K562 (cell line): ENCODE data around the gene KCNE1. TPM values are rescaled to one million over a fixed set of nuclear protein-coding genes. Genes with fewer than 3 reads are reported as not detected.

Experiments
- CEBPB ChIP-seq: fragments of 450-650 bp; IDR thresholded peaks from 2 replicates; pipeline ENCODE4 v1.6.1; 2016; ENCODE audit warnings: missing genetic modification characterization, missing compliant biosample characterization
- DACH1 ChIP-seq: fragments of 450-650 bp; IDR thresholded peaks from 2 replicates; pipeline ENCODE4 v1.6.1; 2018; ENCODE audit not compliant: partially characterized antibody
- POU5F1 ChIP-seq: fragments of 150-350 bp; IDR thresholded peaks from 2 replicates; pipeline ENCODE4 v1.6.1; 2014; ENCODE audit warnings: borderline replicate concordance, low read length, low read depth, mild to moderate bottlenecking; ENCODE audit not compliant: partially characterized antibody
- TEAD4 ChIP-seq, 2 experiments: sonication (generic) in 1 of 2; formaldehyde crosslinking in 1 of 2; IDR thresholded peaks; 2 replicates each; pipeline versions ENCODE4 v1.6.1 to v1.8.0; 2012 to 2022; ENCODE audit warnings: borderline replicate concordance in 1 of 2, inconsistent platforms in 1 of 2, low read length in 1 of 2, mild to moderate bottlenecking in 1 of 2, missing genetic modification reagents in 1 of 2
- ZNF239 ChIP-seq: fragments of 250-450 bp; sonication (Bioruptor Pico); IDR thresholded peaks from 2 replicates; pipeline ENCODE4 v1.4.0; 2020; ENCODE audit warnings: mild to moderate bottlenecking
- ZNF644 ChIP-seq: fragments of 200-800 bp; sonication (Bioruptor generic); IDR thresholded peaks from 2 replicates; pipeline ENCODE4 v1.6.1; 2016; ENCODE audit warnings: low read depth, missing genetic modification characterization, missing compliant biosample characterization
- polyA plus RNA-seq, 8 experiments: library from polyadenylated mRNA; depleted of rRNA in 4 of 8; stranded (reverse) in 5 of 8; unstranded in 3 of 8; fragments of >200 nt; fragmentation: Nextera tagmentation in 2 of 8; fragmentation: Illumina TruSeq in 1 of 8; extraction: Ambion mirVana in 2 of 8; extraction: Trizol in 1 of 8; gene quantifications; 2 replicates each; pipeline versions ENCODE4 v1.2.1 to v1.2.3, GENCODE V29; 2011 to 2014; ENCODE audit warnings: inconsistent platforms in 1 of 8, missing spikeins in 1 of 8
- total RNA-seq, 7 experiments: library from RNA; depleted of rRNA in 6 of 7; stranded (reverse); fragments of >200 nt in 6 of 7; fragmentation: Illumina TruSeq in 2 of 7; extraction: Trizol in 2 of 7; gene quantifications; 2 replicates each; pipeline versions ENCODE4 v1.2.1 to v1.2.3, GENCODE V29; 2011 to 2021; ENCODE audit warnings: low replicate concordance in 1 of 7
- TF ChIP-seq, protein P1 (sequence below): fragments of 200-600 bp; sonication (generic); IDR thresholded peaks from one replicate; pipeline ENCODE4 v1.6.1; 2012; ENCODE audit warnings: mild to moderate bottlenecking, low read depth, low read length, inconsistent platforms
- TF ChIP-seq, protein P2 (sequence below): fragments of 450-650 bp; formaldehyde crosslinking; IDR thresholded peaks from 2 replicates; pipeline ENCODE4 v1.4.0; 2020; ENCODE audit warnings: mild to moderate bottlenecking, mixed read lengths
- TF ChIP-seq, protein P3 (sequence below): fragments of 450-650 bp; formaldehyde crosslinking; IDR thresholded peaks from 2 replicates; pipeline ENCODE4 v1.4.0; 2020; ENCODE audit warnings: mild to moderate bottlenecking, moderate library complexity

KCNE1 gene
- total and polyA plus RNA-seq, 9 of the 15 experiments (the other 6 are each of a cell fraction or from before 2014, with no cell fraction given) = 0.05 to 0.22 (median 0.11) TPM; not detected in 3

DNA sequence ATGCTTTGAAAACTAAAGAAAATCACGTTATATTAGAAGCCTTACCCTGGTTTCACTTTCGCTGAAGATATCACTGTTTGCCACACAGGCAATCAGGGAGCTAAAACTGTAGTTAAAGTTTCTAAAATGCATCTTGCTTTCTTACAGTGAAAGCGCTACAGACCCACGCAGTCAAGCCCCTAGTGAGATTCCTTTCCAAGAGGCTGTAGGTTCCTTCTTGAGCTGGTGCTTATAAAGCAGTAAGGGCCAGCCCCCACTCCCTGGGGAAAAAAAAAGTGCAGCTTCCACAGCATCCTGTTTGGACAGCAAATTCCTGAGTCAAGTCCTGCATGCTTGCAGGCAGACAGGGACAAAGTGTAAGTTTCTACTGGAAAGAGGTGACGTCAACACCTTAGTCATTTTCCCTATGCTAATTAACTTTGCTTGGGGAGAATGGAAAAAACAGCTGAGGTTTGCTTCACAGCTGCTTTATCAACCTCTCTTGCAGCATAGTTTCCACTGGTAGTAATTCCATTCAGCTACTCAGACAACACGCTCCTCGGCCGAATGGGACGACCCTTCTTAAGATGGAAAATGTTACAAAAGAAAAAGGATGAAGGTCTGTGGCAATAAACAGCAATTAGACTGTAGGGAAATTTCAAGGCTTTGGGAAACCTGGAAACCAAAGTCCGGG lies 14.7 kb upstream of the KCNE1 start (continued):
- TF ChIP-seq, protein P1, sequence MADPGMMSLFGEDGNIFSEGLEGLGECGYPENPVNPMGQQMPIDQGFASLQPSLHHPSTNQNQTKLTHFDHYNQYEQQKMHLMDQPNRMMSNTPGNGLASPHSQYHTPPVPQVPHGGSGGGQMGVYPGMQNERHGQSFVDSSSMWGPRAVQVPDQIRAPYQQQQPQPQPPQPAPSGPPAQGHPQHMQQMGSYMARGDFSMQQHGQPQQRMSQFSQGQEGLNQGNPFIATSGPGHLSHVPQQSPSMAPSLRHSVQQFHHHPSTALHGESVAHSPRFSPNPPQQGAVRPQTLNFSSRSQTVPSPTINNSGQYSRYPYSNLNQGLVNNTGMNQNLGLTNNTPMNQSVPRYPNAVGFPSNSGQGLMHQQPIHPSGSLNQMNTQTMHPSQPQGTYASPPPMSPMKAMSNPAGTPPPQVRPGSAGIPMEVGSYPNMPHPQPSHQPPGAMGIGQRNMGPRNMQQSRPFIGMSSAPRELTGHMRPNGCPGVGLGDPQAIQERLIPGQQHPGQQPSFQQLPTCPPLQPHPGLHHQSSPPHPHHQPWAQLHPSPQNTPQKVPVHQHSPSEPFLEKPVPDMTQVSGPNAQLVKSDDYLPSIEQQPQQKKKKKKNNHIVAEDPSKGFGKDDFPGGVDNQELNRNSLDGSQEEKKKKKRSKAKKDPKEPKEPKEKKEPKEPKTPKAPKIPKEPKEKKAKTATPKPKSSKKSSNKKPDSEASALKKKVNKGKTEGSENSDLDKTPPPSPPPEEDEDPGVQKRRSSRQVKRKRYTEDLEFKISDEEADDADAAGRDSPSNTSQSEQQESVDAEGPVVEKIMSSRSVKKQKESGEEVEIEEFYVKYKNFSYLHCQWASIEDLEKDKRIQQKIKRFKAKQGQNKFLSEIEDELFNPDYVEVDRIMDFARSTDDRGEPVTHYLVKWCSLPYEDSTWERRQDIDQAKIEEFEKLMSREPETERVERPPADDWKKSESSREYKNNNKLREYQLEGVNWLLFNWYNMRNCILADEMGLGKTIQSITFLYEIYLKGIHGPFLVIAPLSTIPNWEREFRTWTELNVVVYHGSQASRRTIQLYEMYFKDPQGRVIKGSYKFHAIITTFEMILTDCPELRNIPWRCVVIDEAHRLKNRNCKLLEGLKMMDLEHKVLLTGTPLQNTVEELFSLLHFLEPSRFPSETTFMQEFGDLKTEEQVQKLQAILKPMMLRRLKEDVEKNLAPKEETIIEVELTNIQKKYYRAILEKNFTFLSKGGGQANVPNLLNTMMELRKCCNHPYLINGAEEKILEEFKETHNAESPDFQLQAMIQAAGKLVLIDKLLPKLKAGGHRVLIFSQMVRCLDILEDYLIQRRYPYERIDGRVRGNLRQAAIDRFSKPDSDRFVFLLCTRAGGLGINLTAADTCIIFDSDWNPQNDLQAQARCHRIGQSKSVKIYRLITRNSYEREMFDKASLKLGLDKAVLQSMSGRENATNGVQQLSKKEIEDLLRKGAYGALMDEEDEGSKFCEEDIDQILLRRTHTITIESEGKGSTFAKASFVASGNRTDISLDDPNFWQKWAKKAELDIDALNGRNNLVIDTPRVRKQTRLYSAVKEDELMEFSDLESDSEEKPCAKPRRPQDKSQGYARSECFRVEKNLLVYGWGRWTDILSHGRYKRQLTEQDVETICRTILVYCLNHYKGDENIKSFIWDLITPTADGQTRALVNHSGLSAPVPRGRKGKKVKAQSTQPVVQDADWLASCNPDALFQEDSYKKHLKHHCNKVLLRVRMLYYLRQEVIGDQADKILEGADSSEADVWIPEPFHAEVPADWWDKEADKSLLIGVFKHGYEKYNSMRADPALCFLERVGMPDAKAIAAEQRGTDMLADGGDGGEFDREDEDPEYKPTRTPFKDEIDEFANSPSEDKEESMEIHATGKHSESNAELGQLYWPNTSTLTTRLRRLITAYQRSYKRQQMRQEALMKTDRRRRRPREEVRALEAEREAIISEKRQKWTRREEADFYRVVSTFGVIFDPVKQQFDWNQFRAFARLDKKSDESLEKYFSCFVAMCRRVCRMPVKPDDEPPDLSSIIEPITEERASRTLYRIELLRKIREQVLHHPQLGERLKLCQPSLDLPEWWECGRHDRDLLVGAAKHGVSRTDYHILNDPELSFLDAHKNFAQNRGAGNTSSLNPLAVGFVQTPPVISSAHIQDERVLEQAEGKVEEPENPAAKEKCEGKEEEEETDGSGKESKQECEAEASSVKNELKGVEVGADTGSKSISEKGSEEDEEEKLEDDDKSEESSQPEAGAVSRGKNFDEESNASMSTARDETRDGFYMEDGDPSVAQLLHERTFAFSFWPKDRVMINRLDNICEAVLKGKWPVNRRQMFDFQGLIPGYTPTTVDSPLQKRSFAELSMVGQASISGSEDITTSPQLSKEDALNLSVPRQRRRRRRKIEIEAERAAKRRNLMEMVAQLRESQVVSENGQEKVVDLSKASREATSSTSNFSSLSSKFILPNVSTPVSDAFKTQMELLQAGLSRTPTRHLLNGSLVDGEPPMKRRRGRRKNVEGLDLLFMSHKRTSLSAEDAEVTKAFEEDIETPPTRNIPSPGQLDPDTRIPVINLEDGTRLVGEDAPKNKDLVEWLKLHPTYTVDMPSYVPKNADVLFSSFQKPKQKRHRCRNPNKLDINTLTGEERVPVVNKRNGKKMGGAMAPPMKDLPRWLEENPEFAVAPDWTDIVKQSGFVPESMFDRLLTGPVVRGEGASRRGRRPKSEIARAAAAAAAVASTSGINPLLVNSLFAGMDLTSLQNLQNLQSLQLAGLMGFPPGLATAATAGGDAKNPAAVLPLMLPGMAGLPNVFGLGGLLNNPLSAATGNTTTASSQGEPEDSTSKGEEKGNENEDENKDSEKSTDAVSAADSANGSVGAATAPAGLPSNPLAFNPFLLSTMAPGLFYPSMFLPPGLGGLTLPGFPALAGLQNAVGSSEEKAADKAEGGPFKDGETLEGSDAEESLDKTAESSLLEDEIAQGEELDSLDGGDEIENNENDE = no peak
- TF ChIP-seq, protein P2, sequence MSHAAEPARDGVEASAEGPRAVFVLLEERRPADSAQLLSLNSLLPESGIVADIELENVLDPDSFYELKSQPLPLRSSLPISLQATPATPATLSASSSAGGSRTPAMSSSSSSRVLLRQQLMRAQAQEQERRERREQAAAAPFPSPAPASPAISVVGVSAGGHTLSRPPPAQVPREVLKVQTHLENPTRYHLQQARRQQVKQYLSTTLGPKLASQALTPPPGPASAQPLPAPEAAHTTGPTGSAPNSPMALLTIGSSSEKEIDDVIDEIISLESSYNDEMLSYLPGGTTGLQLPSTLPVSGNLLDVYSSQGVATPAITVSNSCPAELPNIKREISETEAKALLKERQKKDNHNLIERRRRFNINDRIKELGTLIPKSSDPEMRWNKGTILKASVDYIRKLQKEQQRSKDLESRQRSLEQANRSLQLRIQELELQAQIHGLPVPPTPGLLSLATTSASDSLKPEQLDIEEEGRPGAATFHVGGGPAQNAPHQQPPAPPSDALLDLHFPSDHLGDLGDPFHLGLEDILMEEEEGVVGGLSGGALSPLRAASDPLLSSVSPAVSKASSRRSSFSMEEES = no peak
- TF ChIP-seq CEBPB (tag) (peak; percentile 38), TEAD4 (IDR thresholded peaks at IDR 0.05; ENCODE audit: low read length) (no peak), TEAD4 (CRISPR knock-in tag; IDR thresholded peaks at IDR 0.05; ENCODE audit: borderline replicate concordance) (no peak), DACH1 (no peak), POU5F1 (no peak), ZNF239 (CRISPR knock-in tag) (no peak), ZNF644 (tag) (no peak)
- TF ChIP-seq, protein P3, sequence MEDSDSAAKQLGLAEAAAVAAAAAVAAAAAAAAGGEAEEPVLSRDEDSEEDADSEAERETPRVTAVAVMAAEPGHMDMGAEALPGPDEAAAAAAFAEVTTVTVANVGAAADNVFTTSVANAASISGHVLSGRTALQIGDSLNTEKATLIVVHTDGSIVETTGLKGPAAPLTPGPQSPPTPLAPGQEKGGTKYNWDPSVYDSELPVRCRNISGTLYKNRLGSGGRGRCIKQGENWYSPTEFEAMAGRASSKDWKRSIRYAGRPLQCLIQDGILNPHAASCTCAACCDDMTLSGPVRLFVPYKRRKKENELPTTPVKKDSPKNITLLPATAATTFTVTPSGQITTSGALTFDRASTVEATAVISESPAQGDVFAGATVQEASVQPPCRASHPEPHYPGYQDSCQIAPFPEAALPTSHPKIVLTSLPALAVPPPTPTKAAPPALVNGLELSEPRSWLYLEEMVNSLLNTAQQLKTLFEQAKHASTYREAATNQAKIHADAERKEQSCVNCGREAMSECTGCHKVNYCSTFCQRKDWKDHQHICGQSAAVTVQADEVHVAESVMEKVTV = no peak
